DND-41 (cell line): ENCODE data around the gene RABGAP1L.

Experiments
- EZH2 ChIP-seq: IDR thresholded peaks from 3 replicates; pipeline ENCODE4 v1.6.1; 2012; ENCODE audit warnings: borderline replicate concordance, low read depth, mild to moderate bottlenecking, moderate library complexity, low read length, inconsistent platforms; ENCODE audit not compliant: severe bottlenecking
- TF ChIP-seq, protein P1 (sequence below): IDR thresholded peaks from 2 replicates; pipeline ENCODE4 v1.5.1; 2012; ENCODE audit warnings: borderline replicate concordance, low read length, moderate library complexity, mild to moderate bottlenecking; ENCODE audit not compliant: poor library complexity, severe bottlenecking; ENCODE audit errors: extremely low read depth

DNA sequence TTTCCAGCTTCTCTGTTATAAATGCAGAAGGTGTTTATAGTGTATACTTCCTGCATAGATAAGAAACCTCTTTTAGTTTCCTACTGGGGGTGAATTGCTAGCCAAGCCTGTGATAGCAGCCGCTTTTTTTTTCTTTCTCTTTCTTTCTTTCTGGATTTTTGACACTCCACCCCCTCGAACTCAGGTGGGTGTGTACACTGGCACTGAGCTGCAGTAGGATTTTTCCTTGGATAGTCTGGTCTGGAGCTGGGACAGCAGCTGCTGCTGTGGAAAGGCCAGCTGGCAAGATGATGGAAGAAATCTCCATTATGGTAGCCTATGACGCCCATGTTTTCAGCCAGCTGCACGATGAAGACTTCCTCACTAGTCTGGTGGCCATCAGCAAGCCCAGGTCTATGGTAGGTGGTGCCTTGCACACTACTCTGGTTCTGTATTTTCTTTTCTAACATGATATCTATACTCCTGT is 717.9 kb downstream of the RABGAP1L start:
- TF ChIP-seq, protein P1, sequence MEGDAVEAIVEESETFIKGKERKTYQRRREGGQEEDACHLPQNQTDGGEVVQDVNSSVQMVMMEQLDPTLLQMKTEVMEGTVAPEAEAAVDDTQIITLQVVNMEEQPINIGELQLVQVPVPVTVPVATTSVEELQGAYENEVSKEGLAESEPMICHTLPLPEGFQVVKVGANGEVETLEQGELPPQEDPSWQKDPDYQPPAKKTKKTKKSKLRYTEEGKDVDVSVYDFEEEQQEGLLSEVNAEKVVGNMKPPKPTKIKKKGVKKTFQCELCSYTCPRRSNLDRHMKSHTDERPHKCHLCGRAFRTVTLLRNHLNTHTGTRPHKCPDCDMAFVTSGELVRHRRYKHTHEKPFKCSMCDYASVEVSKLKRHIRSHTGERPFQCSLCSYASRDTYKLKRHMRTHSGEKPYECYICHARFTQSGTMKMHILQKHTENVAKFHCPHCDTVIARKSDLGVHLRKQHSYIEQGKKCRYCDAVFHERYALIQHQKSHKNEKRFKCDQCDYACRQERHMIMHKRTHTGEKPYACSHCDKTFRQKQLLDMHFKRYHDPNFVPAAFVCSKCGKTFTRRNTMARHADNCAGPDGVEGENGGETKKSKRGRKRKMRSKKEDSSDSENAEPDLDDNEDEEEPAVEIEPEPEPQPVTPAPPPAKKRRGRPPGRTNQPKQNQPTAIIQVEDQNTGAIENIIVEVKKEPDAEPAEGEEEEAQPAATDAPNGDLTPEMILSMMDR = no peak
- no peak for TF ChIP-seq EZH2
